ENCODE results near the gene PRDM4. TPM values are rescaled to one million over a fixed set of nuclear protein-coding genes. Genes with fewer than 3 reads are reported as not detected.

The PRDM4 gene
- total and polyA plus RNA-seq, 4 donors: 2.3 to 7.5 (median 5.6) TPM

DNA sequence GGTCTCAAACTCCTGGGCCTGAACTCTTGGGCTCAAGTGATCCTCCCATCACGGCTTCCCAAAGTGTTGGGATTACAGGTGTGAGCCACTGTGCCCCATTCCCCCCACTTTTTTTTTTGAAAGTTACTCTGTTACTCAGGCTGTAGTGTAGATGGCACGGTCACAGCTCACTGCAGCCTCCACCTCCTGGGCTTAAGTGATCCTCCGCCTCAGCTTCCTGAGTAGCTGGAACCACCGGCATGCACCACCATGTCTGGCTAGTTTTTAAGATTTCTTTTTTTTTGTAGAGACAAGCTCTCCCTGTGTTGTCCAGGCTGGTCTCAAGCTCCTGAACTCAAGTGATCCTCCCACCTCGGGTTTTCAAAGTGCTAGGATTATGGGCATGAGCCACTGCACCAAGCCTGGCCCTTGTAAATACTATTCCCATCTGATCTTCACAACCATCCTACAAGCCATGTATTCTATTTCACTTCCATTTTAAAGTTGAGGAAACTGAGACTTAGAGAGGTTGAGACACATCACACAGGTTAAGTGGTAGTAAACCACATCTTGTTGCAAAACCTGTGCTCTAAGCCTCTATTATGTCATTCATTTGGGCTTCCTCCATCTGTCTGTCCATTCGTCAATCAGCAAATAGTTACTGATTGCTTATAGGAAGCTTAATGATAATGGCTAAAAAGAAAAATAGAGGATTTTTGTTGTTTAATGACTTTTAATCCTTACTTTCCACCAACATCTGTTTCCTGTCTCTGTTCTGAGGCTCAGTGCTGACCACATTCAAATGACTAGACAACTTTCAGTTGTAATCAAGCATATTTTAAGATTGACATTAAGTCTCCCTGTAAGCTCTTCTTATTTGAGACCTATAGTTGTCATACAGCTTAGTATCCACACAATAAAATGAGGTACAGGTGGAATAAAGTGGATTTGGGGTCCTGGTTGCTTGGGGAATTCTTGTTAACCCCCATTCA, 22.8 kb upstream of the PRDM4 start (continued):
- TF ChIP-seq, protein P1, sequence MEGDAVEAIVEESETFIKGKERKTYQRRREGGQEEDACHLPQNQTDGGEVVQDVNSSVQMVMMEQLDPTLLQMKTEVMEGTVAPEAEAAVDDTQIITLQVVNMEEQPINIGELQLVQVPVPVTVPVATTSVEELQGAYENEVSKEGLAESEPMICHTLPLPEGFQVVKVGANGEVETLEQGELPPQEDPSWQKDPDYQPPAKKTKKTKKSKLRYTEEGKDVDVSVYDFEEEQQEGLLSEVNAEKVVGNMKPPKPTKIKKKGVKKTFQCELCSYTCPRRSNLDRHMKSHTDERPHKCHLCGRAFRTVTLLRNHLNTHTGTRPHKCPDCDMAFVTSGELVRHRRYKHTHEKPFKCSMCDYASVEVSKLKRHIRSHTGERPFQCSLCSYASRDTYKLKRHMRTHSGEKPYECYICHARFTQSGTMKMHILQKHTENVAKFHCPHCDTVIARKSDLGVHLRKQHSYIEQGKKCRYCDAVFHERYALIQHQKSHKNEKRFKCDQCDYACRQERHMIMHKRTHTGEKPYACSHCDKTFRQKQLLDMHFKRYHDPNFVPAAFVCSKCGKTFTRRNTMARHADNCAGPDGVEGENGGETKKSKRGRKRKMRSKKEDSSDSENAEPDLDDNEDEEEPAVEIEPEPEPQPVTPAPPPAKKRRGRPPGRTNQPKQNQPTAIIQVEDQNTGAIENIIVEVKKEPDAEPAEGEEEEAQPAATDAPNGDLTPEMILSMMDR (IDR thresholded peaks at IDR 0.05; ENCODE audit: low read depth, low read length, missing input control): no peak
- TF ChIP-seq RXRA (IDR thresholded peaks at IDR 0.05): no peak

DNA sequence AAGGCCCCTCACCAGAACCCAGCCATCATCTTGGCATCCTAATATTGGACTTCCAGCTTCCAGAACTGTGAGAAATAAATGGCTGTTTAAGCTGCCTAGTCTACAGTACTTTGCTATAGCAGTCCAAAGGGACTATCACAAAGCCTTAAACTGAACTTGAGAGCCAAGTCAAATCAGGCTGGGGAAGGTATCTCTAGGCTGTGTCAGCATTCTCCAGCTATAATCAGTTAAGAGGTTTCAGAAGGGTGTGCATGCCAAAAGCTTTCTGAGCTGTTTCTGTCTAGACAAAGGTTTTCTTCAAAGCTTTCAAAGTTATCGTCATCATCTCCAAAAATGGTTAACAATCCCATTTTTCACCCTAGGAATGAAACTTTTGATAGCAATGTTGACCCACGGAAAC, 21.1 kb upstream of the PRDM4 start:
- no peak for DNase-seq (ENCODE audit: low spot score)
- no peaks in the 10 kb centered on the region for H3K27me3 ChIP-seq (ENCODE audit: control insufficient read depth in 4 of 4, insufficient read depth in 4 of 4, low read length in 3 of 4)
- 89% methylated on average over 2 of the region's 2 CpGs for WGBS
- no peak overlapping the region for H3K4me3 ChIP-seq (ENCODE audit: low read depth in 1 of 3, low read length in 3 of 3)
- no peaks in the 10 kb centered on the region for H3K4me1 ChIP-seq (ENCODE audit: control insufficient read depth in 4 of 4, insufficient read depth in 4 of 4, low read length in 3 of 4)
- H3K9ac ChIP-seq (ENCODE audit: low read depth in 1 of 2, low read length in 2 of 2): no peak overlapping the region
- H3K9me3 ChIP-seq (ENCODE audit: control insufficient read depth in 4 of 4, low read length in 3 of 4): no peaks in the 10 kb centered on the region
- TF ChIP-seq JUND (IDR thresholded peaks at IDR 0.05) (no peak), YY1 (IDR thresholded peaks at IDR 0.05) (no peak), RXRA (IDR thresholded peaks at IDR 0.05) (no peak)
- TF ChIP-seq, protein P1 (IDR thresholded peaks at IDR 0.05; ENCODE audit: low read depth, low read length, missing input control): no peak
- TF ChIP-seq, protein P2, sequence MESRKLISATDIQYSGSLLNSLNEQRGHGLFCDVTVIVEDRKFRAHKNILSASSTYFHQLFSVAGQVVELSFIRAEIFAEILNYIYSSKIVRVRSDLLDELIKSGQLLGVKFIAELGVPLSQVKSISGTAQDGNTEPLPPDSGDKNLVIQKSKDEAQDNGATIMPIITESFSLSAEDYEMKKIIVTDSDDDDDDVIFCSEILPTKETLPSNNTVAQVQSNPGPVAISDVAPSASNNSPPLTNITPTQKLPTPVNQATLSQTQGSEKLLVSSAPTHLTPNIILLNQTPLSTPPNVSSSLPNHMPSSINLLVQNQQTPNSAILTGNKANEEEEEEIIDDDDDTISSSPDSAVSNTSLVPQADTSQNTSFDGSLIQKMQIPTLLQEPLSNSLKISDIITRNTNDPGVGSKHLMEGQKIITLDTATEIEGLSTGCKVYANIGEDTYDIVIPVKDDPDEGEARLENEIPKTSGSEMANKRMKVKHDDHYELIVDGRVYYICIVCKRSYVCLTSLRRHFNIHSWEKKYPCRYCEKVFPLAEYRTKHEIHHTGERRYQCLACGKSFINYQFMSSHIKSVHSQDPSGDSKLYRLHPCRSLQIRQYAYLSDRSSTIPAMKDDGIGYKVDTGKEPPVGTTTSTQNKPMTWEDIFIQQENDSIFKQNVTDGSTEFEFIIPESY (IDR thresholded peaks at IDR 0.05): no peak
- H3K36me3 ChIP-seq (ENCODE audit: control insufficient read depth in 4 of 4, insufficient read depth in 3 of 4, low read depth in 1 of 4, low read length in 3 of 4): no peaks in the 10 kb centered on the region
- H3K27ac ChIP-seq (ENCODE audit: low read depth in 1 of 2, low read length in 2 of 2): no peak overlapping the region

DNA sequence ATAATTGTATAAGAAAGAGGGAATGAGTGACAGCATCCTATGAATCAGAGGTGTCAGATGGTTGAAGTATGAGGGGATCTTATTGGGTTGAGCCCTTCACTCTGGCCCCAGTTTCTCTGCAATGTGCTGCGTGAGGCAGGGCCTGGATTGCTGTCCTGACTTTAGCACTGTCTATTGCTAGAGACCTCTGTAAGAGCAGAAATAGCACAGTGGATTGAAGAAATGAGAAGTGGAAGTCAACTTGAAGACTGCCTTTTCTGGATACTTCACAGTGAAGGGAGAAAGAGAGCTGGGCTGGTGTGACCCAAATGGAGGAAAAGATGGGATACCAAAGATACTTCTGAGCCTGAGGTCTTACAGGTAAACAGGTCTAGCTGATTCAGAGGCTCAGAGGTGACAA, 19.4 kb upstream of the PRDM4 start:
- H3K9ac ChIP-seq (ENCODE audit: low read depth in 1 of 2, low read length in 2 of 2): no peak overlapping the region
- H3K4me1 ChIP-seq (ENCODE audit: control insufficient read depth in 4 of 4, insufficient read depth in 4 of 4, low read length in 3 of 4): peaks cover 0 to 3% (median 0%) of the 10 kb centered on the region in 4 donors
- peaks cover 0 to 4% (median 2%) of the 10 kb centered on the region in 4 donors for H3K27me3 ChIP-seq (ENCODE audit: control insufficient read depth in 4 of 4, insufficient read depth in 4 of 4, low read length in 3 of 4)
- no peaks in the 10 kb centered on the region for H3K9me3 ChIP-seq (ENCODE audit: control insufficient read depth in 4 of 4, low read length in 3 of 4)
- DNase-seq (ENCODE audit: low spot score): no peak
- TF ChIP-seq SP1 (IDR thresholded peaks at IDR 0.05) (no peak), FOXA1 (IDR thresholded peaks at IDR 0.05) (no peak), FOXA2 (IDR thresholded peaks at IDR 0.05) (no peak), GABPA (IDR thresholded peaks at IDR 0.05 in 1 of 2, conservative IDR thresholded peaks at IDR 0.05 in 1 of 2) (no peak), JUND (IDR thresholded peaks at IDR 0.05) (no peak), HNF4A (conservative IDR thresholded peaks at IDR 0.05) (no peak), YY1 (IDR thresholded peaks at IDR 0.05) (no peak), NR2F2 (IDR thresholded peaks at IDR 0.05) (no peak), TAF1 (conservative IDR thresholded peaks at IDR 0.05) (no peak), RXRA (IDR thresholded peaks at IDR 0.05) (no peak), HNF4G (IDR thresholded peaks at IDR 0.05) (no peak), EGR1 (IDR thresholded peaks at IDR 0.05; ENCODE audit: low read depth in 2 of 2) (no peak)
- TF ChIP-seq, protein P3, sequence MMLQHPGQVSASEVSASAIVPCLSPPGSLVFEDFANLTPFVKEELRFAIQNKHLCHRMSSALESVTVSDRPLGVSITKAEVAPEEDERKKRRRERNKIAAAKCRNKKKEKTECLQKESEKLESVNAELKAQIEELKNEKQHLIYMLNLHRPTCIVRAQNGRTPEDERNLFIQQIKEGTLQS (IDR thresholded peaks at IDR 0.05): no peak
- TF ChIP-seq, protein P4, sequence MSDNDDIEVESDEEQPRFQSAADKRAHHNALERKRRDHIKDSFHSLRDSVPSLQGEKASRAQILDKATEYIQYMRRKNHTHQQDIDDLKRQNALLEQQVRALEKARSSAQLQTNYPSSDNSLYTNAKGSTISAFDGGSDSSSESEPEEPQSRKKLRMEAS (IDR thresholded peaks at IDR 0.05): no peak
- TF ChIP-seq, protein P5, sequence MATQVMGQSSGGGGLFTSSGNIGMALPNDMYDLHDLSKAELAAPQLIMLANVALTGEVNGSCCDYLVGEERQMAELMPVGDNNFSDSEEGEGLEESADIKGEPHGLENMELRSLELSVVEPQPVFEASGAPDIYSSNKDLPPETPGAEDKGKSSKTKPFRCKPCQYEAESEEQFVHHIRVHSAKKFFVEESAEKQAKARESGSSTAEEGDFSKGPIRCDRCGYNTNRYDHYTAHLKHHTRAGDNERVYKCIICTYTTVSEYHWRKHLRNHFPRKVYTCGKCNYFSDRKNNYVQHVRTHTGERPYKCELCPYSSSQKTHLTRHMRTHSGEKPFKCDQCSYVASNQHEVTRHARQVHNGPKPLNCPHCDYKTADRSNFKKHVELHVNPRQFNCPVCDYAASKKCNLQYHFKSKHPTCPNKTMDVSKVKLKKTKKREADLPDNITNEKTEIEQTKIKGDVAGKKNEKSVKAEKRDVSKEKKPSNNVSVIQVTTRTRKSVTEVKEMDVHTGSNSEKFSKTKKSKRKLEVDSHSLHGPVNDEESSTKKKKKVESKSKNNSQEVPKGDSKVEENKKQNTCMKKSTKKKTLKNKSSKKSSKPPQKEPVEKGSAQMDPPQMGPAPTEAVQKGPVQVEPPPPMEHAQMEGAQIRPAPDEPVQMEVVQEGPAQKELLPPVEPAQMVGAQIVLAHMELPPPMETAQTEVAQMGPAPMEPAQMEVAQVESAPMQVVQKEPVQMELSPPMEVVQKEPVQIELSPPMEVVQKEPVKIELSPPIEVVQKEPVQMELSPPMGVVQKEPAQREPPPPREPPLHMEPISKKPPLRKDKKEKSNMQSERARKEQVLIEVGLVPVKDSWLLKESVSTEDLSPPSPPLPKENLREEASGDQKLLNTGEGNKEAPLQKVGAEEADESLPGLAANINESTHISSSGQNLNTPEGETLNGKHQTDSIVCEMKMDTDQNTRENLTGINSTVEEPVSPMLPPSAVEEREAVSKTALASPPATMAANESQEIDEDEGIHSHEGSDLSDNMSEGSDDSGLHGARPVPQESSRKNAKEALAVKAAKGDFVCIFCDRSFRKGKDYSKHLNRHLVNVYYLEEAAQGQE (IDR thresholded peaks at IDR 0.05): no peak
- no peak overlapping the region for H3K4me3 ChIP-seq (ENCODE audit: low read depth in 1 of 3, low read length in 3 of 3)
- H3K27ac ChIP-seq (ENCODE audit: low read depth in 1 of 2, low read length in 2 of 2): no peak overlapping the region
- 80% methylated on average over 1 of the region's 1 CpG for WGBS
- no peaks in the 10 kb centered on the region for H3K36me3 ChIP-seq (ENCODE audit: control insufficient read depth in 4 of 4, insufficient read depth in 3 of 4, low read depth in 1 of 4, low read length in 3 of 4)

All from liver (tissue), 9 donors.